Measurements from ENCODE around the gene PSEN2. TPM values are rescaled to one million over a fixed set of nuclear protein-coding genes. Genes with fewer than 3 reads are reported as not detected.

PSEN2 gene
- total and polyA plus RNA-seq, 2 experiments from 2014 or later: 12.9 to 14.3 TPM

GRCh38 chr1:226891346-226891745 lies 20.9 kb downstream of the PSEN2 start:
- H3K27me3 ChIP-seq: no peaks in the 10 kb centered on the region
- no peak overlapping the region for H2AFZ ChIP-seq
- H3K79me2 ChIP-seq: no peaks in the 10 kb centered on the region
- H3K27ac ChIP-seq: no peak overlapping the region
- H3K4me2 ChIP-seq: no peak overlapping the region
- no peaks in the 10 kb centered on the region for H3K9me2 ChIP-seq (replicated peaks; ENCODE audit: insufficient read depth)
- no peaks in the 10 kb centered on the region for H3K36me3 ChIP-seq (replicated peaks; ENCODE audit: insufficient read depth, low read depth)
- no peak for TF ChIP-seq CTCF (IDR thresholded peaks at IDR 0.05; ENCODE audit: poor library complexity)
- no peak for TF ChIP-seq EZH2 (IDR thresholded peaks at IDR 0.05; ENCODE audit: borderline replicate concordance)
- no peak for TF ChIP-seq EZH2phosphoT487 (IDR thresholded peaks at IDR 0.05; ENCODE audit: low read depth, severe bottlenecking, unreplicated experiment)
- DNase-seq (ENCODE audit: low spot score): no peak
- no peaks in the 10 kb centered on the region for H4K20me1 ChIP-seq (ENCODE audit: insufficient read depth, poor library complexity, severe bottlenecking)
- 92% methylated on average over 11 of the region's 11 CpGs for WGBS (ENCODE audit: low lambda C conversion rate, missing lambda C conversion rate)
- H3K4me3 ChIP-seq: no peak overlapping the region
- no peaks in the 10 kb centered on the region for H3K4me1 ChIP-seq (ENCODE audit: insufficient read depth)
- no peaks in the 10 kb centered on the region for H3K9me3 ChIP-seq (ENCODE audit: low read depth)

GRCh38 chr1:226891846-226892523 lies 21.6 kb downstream of the PSEN2 start:
- no peaks in the 10 kb centered on the region for H3K36me3 ChIP-seq (replicated peaks; ENCODE audit: insufficient read depth, low read depth)
- H3K4me2 ChIP-seq: no peak overlapping the region
- DNase-seq (ENCODE audit: low spot score): no peak
- WGBS (ENCODE audit: low lambda C conversion rate, missing lambda C conversion rate): 96% methylated on average over 15 of the region's 17 CpGs
- H3K27ac ChIP-seq: no peak overlapping the region
- no peaks in the 10 kb centered on the region for H3K79me2 ChIP-seq
- no peaks in the 10 kb centered on the region for H3K27me3 ChIP-seq
- H2AFZ ChIP-seq: no peak overlapping the region
- no peaks in the 10 kb centered on the region for H3K9me3 ChIP-seq (ENCODE audit: low read depth)
- no peaks in the 10 kb centered on the region for H3K9me2 ChIP-seq (replicated peaks; ENCODE audit: insufficient read depth)
- H3K4me1 ChIP-seq (ENCODE audit: insufficient read depth): no peaks in the 10 kb centered on the region
- H4K20me1 ChIP-seq (ENCODE audit: insufficient read depth, poor library complexity, severe bottlenecking): no peaks in the 10 kb centered on the region
- H3K4me3 ChIP-seq: no peak overlapping the region
- TF ChIP-seq EZH2 (IDR thresholded peaks at IDR 0.05; ENCODE audit: borderline replicate concordance) (no peak), CTCF (IDR thresholded peaks at IDR 0.05; ENCODE audit: poor library complexity) (no peak), EZH2phosphoT487 (IDR thresholded peaks at IDR 0.05; ENCODE audit: low read depth, severe bottlenecking, unreplicated experiment) (no peak)

GRCh38 chr1:226892524-226892875 lies 22.1 kb downstream of the PSEN2 start:
- no peaks in the 10 kb centered on the region for H3K9me2 ChIP-seq (replicated peaks; ENCODE audit: insufficient read depth)
- 93% methylated on average over 8 of the region's 8 CpGs for WGBS (ENCODE audit: low lambda C conversion rate, missing lambda C conversion rate)

GRCh38 chr1:226893936-226894335 lies 23.5 kb downstream of the PSEN2 start:
- Histone ChIP-seq H2AFZ (no peak overlapping the region), H3K4me3 (no peak overlapping the region), H3K27ac (no peak overlapping the region), H3K36me3 (replicated peaks; ENCODE audit: insufficient read depth, low read depth) (no peaks in the 10 kb centered on the region), H3K9me3 (ENCODE audit: low read depth) (no peaks in the 10 kb centered on the region), H3K27me3 (no peaks in the 10 kb centered on the region), H3K4me2 (no peak overlapping the region), H3K79me2 (no peaks in the 10 kb centered on the region), H3K9me2 (replicated peaks; ENCODE audit: insufficient read depth) (no peaks in the 10 kb centered on the region), H4K20me1 (ENCODE audit: insufficient read depth, poor library complexity, severe bottlenecking) (no peaks in the 10 kb centered on the region), H3K4me1 (ENCODE audit: insufficient read depth) (no peaks in the 10 kb centered on the region)
- 96% methylated on average over 13 of the region's 13 CpGs for WGBS (ENCODE audit: low lambda C conversion rate, missing lambda C conversion rate)
- no peak for DNase-seq (ENCODE audit: low spot score)
- TF ChIP-seq CTCF (IDR thresholded peaks at IDR 0.05; ENCODE audit: poor library complexity): no peak
- TF ChIP-seq EZH2 (IDR thresholded peaks at IDR 0.05; ENCODE audit: borderline replicate concordance): no peak
- no peak for TF ChIP-seq EZH2phosphoT487 (IDR thresholded peaks at IDR 0.05; ENCODE audit: low read depth, severe bottlenecking, unreplicated experiment)

More at GRCh38 chr1:226892524-226892875, 22.1 kb downstream of the PSEN2 start:
- no peaks in the 10 kb centered on the region for H4K20me1 ChIP-seq (ENCODE audit: insufficient read depth, poor library complexity, severe bottlenecking)
- H3K9me3 ChIP-seq (ENCODE audit: low read depth): no peaks in the 10 kb centered on the region
- no peak overlapping the region for H2AFZ ChIP-seq
- H3K79me2 ChIP-seq: no peaks in the 10 kb centered on the region
- no peak for DNase-seq (ENCODE audit: low spot score)
- no peaks in the 10 kb centered on the region for H3K27me3 ChIP-seq
- TF ChIP-seq EZH2 (IDR thresholded peaks at IDR 0.05; ENCODE audit: borderline replicate concordance): no peak
- H3K36me3 ChIP-seq (replicated peaks; ENCODE audit: insufficient read depth, low read depth): no peaks in the 10 kb centered on the region
- no peaks in the 10 kb centered on the region for H3K4me1 ChIP-seq (ENCODE audit: insufficient read depth)
- no peak overlapping the region for H3K4me3 ChIP-seq
- H3K27ac ChIP-seq: no peak overlapping the region
- no peak overlapping the region for H3K4me2 ChIP-seq

Data from hepatocyte (in vitro differentiated cells).